ACC112 (cell line): Measurements from ENCODE around the gene ABHD10.
"Not testable (repeated sequence)": the region's sequence is repeated elsewhere in the genome, so short reads cannot be mapped to it uniquely, and the experiment has no call there.

Experiments used
- H2AFZ ChIP-seq: fragments of 200-600 bp; sonication (generic); one replicate; pipeline ENCODE4 v1.6.0; 2017; ENCODE audit warnings: antibody characterized with exemption, low read length; ENCODE audit not compliant: unreplicated experiment
- H3K27ac ChIP-seq: fragments of 200-600 bp; sonication (generic); 2 replicates; pipeline ENCODE4 v1.5.1; 2014; ENCODE audit warnings: low read depth, mild to moderate bottlenecking, antibody characterized with exemption, low read length, moderate library complexity
- H3K27me3 ChIP-seq: fragments of 200-600 bp; sonication (generic); 2 replicates; pipeline ENCODE4 v1.6.1; 2014; ENCODE audit warnings: mild to moderate bottlenecking, antibody characterized with exemption, low read length, moderate library complexity, mixed read lengths; ENCODE audit not compliant: insufficient read depth
- H3K36me3 ChIP-seq: fragments of 200-600 bp; sonication (generic); 2 replicates; pipeline ENCODE4 v1.6.1; 2016; ENCODE audit warnings: mild to moderate bottlenecking, antibody characterized with exemption, low read length, moderate library complexity, mixed read lengths; ENCODE audit not compliant: insufficient read depth
- H3K4me1 ChIP-seq: fragments of 200-600 bp; sonication (generic); one replicate; pipeline ENCODE4 v1.6.1; 2016; ENCODE audit warnings: low read length, mixed read lengths; ENCODE audit not compliant: insufficient read depth, unreplicated experiment, control insufficient read depth
- H3K4me3 ChIP-seq: fragments of 200-600 bp; sonication (generic); 2 replicates; pipeline ENCODE4 v1.5.1; 2014; ENCODE audit warnings: mild to moderate bottlenecking, low read depth, low read length
- H3K79me2 ChIP-seq: fragments of 200-600 bp; sonication (generic); one replicate; pipeline ENCODE4 v1.6.0; 2016; ENCODE audit warnings: low read length; ENCODE audit not compliant: control insufficient read depth, unreplicated experiment, insufficient read depth

Gene ABHD10

DNA sequence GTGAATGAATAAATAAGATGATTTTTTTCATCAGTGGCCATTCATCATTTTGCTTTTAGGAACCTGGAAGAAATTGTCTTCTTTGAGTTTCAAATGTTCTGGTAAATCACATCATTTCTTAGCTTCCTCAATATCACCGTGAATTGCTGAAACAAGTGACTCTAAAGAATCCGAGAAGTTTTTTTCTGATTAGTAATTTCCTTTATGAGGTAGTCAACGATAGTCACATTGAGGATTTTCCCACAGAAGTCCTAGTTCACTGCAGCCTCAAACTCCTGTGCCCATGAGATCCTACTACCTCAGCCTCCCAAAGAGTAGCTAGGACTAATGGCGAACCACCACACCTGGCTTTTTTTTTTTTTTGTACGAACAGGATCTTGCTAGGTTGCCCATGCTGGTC, 52.1 kb downstream of the ABHD10 start:
- H3K4me1 ChIP-seq: no peaks in the 10 kb centered on the region
- no peaks in the 10 kb centered on the region for H3K36me3 ChIP-seq
- no peak overlapping the region for H3K4me3 ChIP-seq
- no peak overlapping the region for H2AFZ ChIP-seq
- no peaks in the 10 kb centered on the region for H3K79me2 ChIP-seq
- no peaks in the 10 kb centered on the region for H3K27me3 ChIP-seq
- no peak overlapping the region for H3K27ac ChIP-seq

DNA sequence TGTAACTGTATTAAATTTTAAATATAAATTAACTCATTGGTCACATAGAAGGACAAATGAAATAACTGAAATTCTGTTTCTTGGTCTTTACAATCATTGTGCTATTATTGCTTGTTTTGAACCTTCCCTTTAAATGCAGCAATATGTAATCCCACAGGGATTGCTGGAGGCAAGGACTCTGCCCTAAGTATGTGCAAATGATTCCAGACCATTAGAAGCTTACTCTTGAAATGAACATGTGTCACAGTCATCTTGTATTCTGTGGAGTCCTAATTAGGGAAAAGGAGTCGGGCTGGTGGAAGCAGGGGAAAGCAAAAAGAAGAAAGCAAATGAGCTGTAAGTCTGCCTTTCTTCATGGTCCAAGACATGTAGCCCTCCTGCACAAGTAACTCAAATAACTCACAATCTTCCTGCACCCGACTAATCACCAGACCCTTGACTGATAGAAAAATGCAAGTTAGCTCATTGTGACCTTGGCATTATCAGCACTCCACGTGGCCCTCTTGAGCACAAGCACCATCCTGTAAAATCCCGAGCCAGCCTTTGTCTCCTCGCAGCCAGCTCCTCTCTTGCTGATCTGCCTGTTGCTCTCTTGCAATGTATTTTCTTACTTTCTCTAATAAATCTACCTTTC, 53.4 kb downstream of the ABHD10 start:
- Histone ChIP-seq H2AFZ (no peak overlapping the region), H3K27ac (no peak overlapping the region), H3K4me3 (no peak overlapping the region), H3K79me2 (no peaks in the 10 kb centered on the region), H3K4me1 (no peaks in the 10 kb centered on the region), H3K36me3 (no peaks in the 10 kb centered on the region), H3K27me3 (no peaks in the 10 kb centered on the region)

GRCh38 chr3:112034436-112034835, 55.6 kb downstream of the ABHD10 start, which contains the start of gene TMPRSS7:
TSS of gene TMPRSS7 (plus strand) at chr3:112034736. CDS start at chr3:112034846, 110 bp downstream.
- Histone ChIP-seq H3K79me2 (no peaks in the 10 kb centered on the region), H3K4me3 (no peak within 1 kb of the TSS), H3K27me3 (no peaks in the 10 kb centered on the region), H3K27ac (no peak within 1 kb of the TSS), H3K4me1 (no peaks in the 10 kb centered on the region), H3K36me3 (no peaks in the 10 kb centered on the region), H2AFZ (no peak within 1 kb of the TSS)

DNA sequence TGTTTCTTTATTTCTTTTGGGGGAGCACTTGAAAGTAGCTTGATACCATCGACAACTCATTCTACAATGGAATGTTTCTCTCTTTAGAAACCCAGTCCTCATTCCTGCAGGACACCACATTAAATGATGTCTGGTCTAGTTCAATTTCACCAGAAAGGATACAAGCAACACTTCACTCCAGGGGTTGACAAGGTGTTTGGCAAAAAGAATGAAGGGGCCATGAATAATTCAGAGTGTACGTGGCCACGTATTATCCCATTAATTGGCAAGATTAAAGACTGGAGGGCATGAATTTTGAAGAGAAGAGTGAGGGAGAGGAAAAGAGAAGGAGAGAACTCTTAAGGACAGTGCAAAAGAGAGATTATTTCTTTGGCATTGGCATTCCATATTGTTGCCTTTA, 56.4 kb downstream of the ABHD10 start:
- Histone ChIP-seq H3K4me1 (no peaks in the 10 kb centered on the region), H3K79me2 (no peaks in the 10 kb centered on the region)

DNA sequence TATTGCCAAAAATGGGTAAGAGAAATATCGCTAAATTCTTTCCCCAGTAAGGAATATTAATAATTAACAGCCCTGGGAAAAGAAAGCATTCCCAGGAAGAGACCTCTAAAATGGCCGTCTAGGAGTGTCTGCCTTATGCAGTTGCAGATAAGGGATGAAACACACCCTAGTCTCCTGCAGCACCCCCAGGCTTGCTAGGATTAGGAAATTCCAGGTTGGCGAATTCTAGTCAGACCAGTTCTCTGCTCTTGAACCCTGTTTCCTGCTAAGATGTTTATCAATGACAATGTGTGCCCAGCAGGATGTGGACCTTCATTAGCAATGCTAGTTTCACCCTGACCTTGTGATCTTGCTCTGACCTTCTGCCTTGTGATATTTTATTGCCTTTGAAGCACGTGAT, 58.4 kb downstream of the ABHD10 start:
- H3K79me2 ChIP-seq, H2AFZ ChIP-seq, H3K4me3 ChIP-seq, H3K27ac ChIP-seq, H3K27me3 ChIP-seq, H3K36me3 ChIP-seq, H3K4me1 ChIP-seq: not testable (repeated sequence)

More for the DNA sequence above, 56.4 kb downstream of the ABHD10 start:
- Histone ChIP-seq H3K36me3 (no peaks in the 10 kb centered on the region), H3K27me3 (no peaks in the 10 kb centered on the region), H2AFZ (no peak overlapping the region), H3K4me3 (no peak overlapping the region), H3K27ac (no peak overlapping the region)

GRCh38 chr3:112038863-112039262, 60.0 kb downstream of the ABHD10 start:
- H2AFZ ChIP-seq: no peak overlapping the region
- H3K27ac ChIP-seq: no peak overlapping the region

GRCh38 chr3:112041321-112041720, 62.5 kb downstream of the ABHD10 start:
- H2AFZ ChIP-seq: no peak overlapping the region
- no peaks in the 10 kb centered on the region for H3K4me1 ChIP-seq
- no peaks in the 10 kb centered on the region for H3K36me3 ChIP-seq
- no peaks in the 10 kb centered on the region for H3K27me3 ChIP-seq
- H3K4me3 ChIP-seq: no peak overlapping the region
- no peak overlapping the region for H3K27ac ChIP-seq
- H3K79me2 ChIP-seq: no peaks in the 10 kb centered on the region

More at GRCh38 chr3:112038863-112039262, 60.0 kb downstream of the ABHD10 start:
- Histone ChIP-seq H3K4me1 (no peaks in the 10 kb centered on the region), H3K4me3 (no peak overlapping the region), H3K79me2 (no peaks in the 10 kb centered on the region), H3K27me3 (no peaks in the 10 kb centered on the region), H3K36me3 (no peaks in the 10 kb centered on the region)

DNA sequence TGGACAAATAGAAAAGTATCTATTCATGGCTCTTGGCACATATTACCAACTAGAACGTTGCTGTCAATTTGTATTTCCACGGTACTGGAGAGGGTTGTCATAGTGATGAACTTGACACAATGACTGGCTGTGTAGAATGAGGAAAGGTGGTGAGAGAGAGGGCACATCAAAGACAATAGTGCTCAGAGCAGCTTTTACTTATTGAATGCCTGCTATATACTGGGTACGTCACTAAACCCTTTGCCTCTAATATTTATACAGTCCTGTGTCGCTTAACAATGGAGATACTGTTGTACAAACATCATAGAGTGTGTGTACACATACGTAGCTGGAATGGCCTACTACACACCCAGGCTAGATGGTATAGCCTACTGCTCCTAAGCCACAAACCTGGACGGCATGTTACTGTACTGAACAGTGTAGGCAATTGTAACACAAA, 64.0 kb downstream of the ABHD10 start:
- Histone ChIP-seq H3K27ac (no peak overlapping the region), H3K4me3 (no peak overlapping the region), H3K79me2 (no peaks in the 10 kb centered on the region), H3K4me1 (no peaks in the 10 kb centered on the region), H3K27me3 (no peaks in the 10 kb centered on the region), H3K36me3 (no peaks in the 10 kb centered on the region), H2AFZ (peak overlapping the region; percentile 93)
